H1 (cell line): ENCODE measurements around the gene HELT. TPM values are rescaled to one million over a fixed set of nuclear protein-coding genes. Genes with fewer than 3 reads are reported as not detected.

Experiments
- EZH2 ChIP-seq: fragments of 200-600 bp; sonication (generic); IDR thresholded peaks from 2 replicates; pipeline ENCODE4 v1.7.1; 2012; ENCODE audit warnings: low read depth, mild to moderate bottlenecking, moderate library complexity, low read length, inconsistent platforms; ENCODE audit not compliant: severe bottlenecking
- polyA plus RNA-seq, 7 experiments: library from polyadenylated mRNA; depleted of rRNA in 3 of 7; stranded (reverse) in 5 of 7; unstranded in 2 of 7; fragments of >200 nt in 5 of 7; fragments of 200-250 nt in 2 of 7; gene quantifications; 1 replicate in 5 of 7; 2 replicates in 1 of 7; 4 replicates in 1 of 7; pipeline versions ENCODE4 v1.2.1 to v1.2.3, GENCODE V29; 2011 to 2013; ENCODE audit warnings: missing spikeins in 2 of 7, mixed read lengths in 2 of 7
- total RNA-seq: library from RNA; stranded (reverse); fragmentation: NEBNext Ultra II Directional; extraction: Animal tissue kit (Norgen Biotek cat#: 25700); gene quantifications from 2 replicates; pipeline ENCODE4 v1.2.1, GENCODE V29; 2021

HELT gene
- total and polyA plus RNA-seq, 2 of the 8 experiments (the other 6 are each of a cell fraction or from before 2014, with no cell fraction given) = 0.32 to 0.35 TPM

GRCh38 chr4:185018834-185019455, 655 bp downstream of the HELT start (continued):
- TF ChIP-seq EZH2 = peak; percentile 97
